GM13977 (cell line): ENCODE data around the gene SCNM1.
"Not testable (repeated sequence)": the region's sequence is repeated elsewhere in the genome, so short reads cannot be mapped to it uniquely, and the experiment has no call there.

ENCODE experiments used
- DNase-seq: peaks from one replicate; pipeline ENCODE4 v3.0.0; 2012; ENCODE audit warnings: low spot score
- CTCF ChIP-seq: IDR thresholded peaks from 2 replicates; pipeline ENCODE4 v1.5.1; 2012; ENCODE audit warnings: mild to moderate bottlenecking, control low read depth; ENCODE audit not compliant: insufficient read depth; ENCODE audit errors: extremely low read depth, missing control alignments
- in situ Hi-C: fragments of 300-500 bp; cut with MboI; formaldehyde crosslinking; loops from one replicate; pipeline ENCODE4 v1.12.0; 2022; ENCODE audit warnings: low sequenced_read_pairs, low pct_unique_long_range_greater_than_20kb, mixed read lengths, inconsistent platforms; ENCODE audit not compliant: unreplicated experiment

Gene SCNM1

GRCh38 chr1:151175863-151176262 is 9.9 kb downstream of the SCNM1 start, which contains the start of gene TMOD4:
TSS of gene TMOD4 (minus strand) at chr1:151175981. CDS start at chr1:151174875, 1,106 bp downstream.
- DNase-seq: peak; percentile 55
- peak; percentile 42 for TF ChIP-seq CTCF
- in situ Hi-C loops: no loop called here

- in situ Hi-C loops: no loop called here
- TF ChIP-seq CTCF: no peak
- DNase-seq: no peak
Observed at GRCh38 chr1:151176514-151177045, 10.6 kb downstream of the SCNM1 start.

GRCh38 chr1:151184211-151184610 is 18.3 kb downstream of the SCNM1 start:
- in situ Hi-C loops: no loop called here
- no peak for TF ChIP-seq CTCF
- no peak for DNase-seq

GRCh38 chr1:151187205-151187604 is 21.3 kb downstream of the SCNM1 start:
- DNase-seq: no peak
- no peak for TF ChIP-seq CTCF
- in situ Hi-C loops: no loop called here

- DNase-seq, in situ Hi-C loops: not testable (repeated sequence)
Observed at GRCh38 chr1:151188667-151189066, 22.7 kb downstream of the SCNM1 start.

- TF ChIP-seq CTCF: no peak
- in situ Hi-C loops: no loop called here
- peak; percentile 90 for DNase-seq
Observed at GRCh38 chr1:151189637-151190445, 23.9 kb downstream of the SCNM1 start, which contains the start of gene VPS72. TSS of gene VPS72 (minus strand) at chr1:151190197. CDS start at chr1:151190121, 76 bp downstream.

- in situ Hi-C loops: no loop called here
- no peak for DNase-seq
- TF ChIP-seq CTCF: no peak
Observed at GRCh38 chr1:151192047-151192446, 26.1 kb downstream of the SCNM1 start.
